ENCODE results near the gene MYPOP. TPM values are rescaled to one million over a fixed set of nuclear protein-coding genes. Genes with fewer than 3 reads are reported as not detected.
A peak's percentile ranks its signal among the peaks of the same experiment; 100 is the strongest.

Gene MYPOP
- total RNA-seq, 2 donors from 2014 or later = 10.4 to 11.9 TPM

DNA sequence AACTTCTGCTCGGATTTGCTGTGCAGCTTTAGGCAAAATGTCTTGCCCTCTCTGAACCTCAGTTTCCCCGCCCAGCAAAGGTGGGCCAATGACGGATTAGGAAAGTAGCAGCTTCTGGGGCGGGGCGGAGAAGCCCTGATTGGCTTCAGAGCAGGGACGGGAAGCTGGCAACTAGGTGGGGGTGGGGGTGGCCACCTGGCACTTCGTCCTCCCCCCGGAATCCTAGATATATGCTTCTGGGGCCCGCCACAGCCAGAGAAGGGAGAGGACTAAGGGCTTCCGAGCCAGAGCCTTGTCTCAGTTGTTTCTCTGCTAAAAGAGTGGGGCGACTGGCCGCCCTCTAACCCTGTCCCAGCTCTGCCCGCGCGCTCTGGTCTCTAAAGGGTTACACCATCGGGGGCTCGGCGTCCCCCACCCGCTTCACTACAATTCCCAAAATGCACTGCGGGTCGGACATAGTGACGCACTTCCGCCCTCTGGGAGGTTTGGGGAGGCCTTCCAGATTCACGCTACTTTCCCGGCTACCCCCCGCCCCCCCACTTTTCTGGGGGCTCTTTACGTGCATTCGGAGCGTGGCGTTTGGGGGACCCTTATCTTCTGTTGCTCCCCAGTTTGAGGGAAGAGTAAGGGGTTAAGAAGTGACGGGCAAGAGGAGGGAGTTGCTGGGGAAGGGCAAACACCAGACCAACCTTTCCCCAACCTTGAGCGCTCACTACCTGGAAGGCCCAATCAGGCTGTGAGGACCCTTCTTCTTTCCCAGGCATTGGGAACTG lies 15.8 kb downstream of the MYPOP start:
- intact Hi-C loops (cut with DNase I, micrococcal nuclease) = no loop called here
- ATAC-seq = peak; percentile 60
- peak; percentile 91 to 92 for DNase-seq

DNA sequence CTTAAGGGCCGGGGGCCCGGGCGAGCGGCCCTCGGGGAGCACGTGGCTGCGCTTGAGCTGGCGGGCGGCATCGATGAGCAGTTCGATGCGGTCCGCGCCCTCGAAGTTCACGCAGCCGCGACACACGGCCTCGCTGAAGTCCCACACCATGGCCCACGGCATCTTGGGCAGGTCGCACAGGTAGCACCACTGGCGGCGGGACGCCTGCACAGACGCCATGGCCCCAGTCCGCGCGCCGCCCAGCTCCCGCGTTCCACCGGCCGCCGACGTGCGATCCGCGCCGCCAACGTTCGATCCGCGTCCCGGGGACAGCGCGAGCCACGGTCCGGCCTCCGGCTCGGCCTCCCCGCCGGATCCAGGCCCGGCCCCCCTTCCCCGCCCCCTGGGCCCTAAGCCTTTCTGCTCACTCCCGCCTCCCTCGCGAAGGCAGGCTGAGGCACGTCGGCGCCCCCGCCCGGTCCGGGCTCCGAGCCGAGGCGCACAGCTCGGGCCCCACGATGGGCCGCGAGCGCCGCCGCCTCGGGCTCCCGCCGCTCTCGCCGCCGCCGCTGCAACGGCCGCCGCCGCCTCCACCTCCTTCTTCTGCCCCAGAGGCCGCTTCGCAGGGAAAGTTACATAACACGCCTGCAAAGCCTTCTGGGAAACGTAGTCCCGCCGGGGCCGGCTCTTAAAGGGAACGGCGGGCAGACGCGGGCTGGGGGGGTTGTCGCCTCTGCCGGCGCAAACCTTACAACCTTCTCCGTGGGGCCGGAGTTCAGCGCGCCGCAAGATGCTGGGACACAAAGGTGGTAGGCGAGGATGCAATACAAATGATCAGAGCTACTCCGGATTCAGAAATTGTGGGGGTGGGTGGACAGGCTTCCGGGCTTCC lies 16.6 kb downstream of the MYPOP start, which contains the start of gene IRF2BP1:
IRF2BP1 (minus strand) TSS at position 586 of the 871 bp plus-strand sequence; CDS start at position 219, 367 bp downstream.
- intact Hi-C loops (cut with DNase I, micrococcal nuclease) = no loop called here

DNA sequence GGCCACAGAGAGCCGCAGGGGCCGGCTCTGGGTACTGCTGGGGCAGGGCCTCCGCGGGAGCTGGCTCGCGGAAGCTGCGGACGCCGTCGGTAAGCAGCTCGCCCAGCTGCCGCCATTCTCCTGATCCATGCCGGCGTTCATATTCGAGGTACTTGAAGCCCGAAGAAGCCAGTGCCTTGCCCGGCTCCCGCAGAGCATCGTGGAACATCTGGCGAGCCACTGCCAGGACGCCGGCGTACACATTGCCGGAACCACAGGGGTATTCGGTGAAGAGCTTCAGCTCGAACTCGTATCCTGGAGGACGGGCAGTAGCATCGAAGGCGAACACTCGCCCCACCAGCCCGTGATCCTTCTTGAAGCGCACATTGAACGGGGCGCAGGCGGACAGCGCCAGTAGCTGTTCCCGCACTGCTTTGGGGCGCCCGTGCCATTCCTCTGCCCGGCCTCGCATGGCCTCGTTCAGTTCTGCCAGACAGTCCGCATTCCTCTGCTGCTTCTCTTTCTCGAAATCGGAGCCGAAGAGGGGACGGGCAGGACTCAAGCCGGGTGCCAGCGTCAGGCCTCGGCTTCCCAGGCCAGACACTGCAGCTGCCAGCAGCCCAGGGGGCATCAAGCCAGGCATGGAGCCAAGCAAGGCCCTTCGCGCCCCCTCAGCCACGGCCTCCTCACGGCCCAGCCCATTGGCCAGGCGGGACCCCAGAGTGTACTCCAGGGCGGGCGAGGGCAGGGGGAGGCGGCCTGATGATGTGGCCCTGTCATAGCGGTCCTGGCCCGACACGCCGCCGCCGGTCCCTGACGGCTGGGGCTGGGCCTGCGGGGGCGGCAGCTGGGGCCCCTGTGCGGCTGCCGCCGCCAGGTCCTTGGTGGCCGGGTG lies 17.5 kb downstream of the MYPOP start:
- peak in 1 of 2 donors; percentile 40 for DNase-seq
- no peak for ATAC-seq
- intact Hi-C loops (cut with DNase I, micrococcal nuclease) = no loop called here

More for the DNA sequence above, 16.6 kb downstream of the MYPOP start, which contains the start of gene IRF2BP1:
- DNase-seq (peak; percentile 93 to 94), ATAC-seq (peak; percentile 56)

DNA sequence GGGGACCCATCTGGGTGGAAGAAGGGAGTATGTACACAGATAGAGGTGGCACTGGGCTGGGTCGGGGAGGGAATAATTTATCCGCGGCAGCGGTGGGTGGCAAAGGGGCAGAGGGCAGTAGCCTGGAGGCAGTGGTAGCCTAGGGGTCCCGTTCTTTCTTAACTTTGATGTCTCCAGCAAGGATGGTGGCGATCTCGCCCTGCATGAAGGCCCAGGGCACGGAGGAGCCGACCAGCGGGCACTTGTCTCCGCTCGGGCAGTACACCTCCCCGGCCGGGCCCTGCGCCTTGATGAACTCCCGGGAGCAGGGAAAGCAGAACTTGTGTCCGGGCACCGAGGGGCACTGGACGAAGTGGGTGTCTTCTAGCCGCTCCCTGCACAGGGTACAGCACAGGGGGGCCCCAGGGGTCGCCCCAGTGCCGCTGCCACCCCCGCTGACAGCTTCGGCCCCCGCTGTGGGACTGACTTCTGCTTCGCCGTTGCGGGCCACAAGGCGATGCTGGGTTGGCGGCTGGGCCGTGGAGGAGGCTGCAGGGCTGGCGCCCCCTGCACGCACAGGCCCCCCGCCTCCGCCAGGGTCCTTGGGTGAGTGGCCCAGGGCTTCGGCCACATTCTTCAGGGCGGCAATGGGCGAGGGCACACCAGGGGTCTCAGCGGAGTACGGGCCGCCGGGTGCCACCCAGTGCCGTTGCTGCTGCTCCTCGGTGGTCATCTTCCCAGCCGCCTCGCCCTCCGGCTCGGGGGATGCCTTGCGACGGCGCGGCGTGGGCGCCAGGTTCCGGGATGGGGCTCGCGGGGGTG lies 18.3 kb downstream of the MYPOP start:
- DNase-seq (peak; percentile 36 to 40), ATAC-seq (no peak)
- intact Hi-C loops (cut with DNase I, micrococcal nuclease) = no loop called here

DNA sequence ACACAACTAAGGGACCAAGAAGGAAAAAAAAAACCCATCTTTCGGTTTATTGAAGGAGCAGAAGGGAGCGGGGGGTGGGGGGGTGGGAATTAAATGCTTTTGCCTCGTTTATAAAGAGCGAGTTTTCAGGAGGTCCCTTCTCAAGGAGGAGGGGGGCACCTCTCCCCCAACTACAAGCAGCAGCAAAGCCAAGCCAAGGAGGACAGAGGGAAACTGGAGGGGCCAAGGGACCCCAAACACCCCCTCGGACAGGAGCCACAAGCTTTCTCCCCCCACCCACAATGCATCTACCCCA lies 18.9 kb downstream of the MYPOP start:
- ATAC-seq (no peak), DNase-seq (no peak)
- intact Hi-C loops (cut with DNase I, micrococcal nuclease) = no loop called here

DNA sequence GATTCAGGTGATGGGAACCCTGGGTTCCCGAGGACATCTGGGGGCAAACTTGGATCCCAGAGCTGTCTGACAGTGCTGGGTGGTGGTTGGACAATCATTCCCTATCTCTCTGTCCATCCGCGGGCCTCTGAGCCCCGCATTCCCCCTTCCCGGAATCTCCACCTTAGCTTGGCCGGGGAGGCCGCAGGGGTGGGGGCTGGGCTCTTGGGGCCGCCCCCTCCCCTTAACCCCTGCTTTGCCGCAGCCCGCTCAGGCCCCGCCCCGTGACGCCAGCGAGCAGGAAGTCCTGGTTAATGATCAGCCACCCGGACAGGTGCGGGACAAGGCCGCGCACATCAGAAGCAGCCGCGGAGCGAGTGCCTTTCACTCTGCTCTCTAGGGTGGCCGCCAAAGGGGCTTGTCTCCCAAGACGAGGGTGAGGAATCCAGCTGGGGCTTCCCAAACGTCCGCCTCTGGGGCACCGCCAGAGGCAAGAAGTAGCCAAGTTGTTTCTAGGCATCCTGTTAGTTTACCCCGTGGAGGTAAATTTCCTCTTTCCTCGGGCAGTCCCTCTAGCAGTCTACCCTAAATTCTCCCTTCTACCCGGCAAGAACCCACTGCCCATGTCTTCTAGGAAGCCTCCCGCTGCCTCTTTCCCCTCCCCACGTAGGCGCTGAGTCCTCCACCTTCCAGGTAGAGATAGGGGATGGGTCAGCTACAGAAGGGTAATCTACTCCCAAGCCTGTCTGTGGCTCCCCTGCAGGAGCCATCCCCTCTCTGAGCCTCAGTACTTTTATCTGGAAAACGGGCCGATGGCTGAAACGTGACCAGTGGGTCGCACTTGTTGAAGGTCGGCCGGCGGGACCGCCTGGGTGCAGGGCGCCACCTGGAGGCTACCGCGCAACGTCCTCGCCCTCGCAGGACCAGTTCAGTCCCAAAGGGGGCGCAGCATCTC lies 19.5 kb downstream of the MYPOP start:
- ATAC-seq = peak; percentile 58
- intact Hi-C loops (cut with DNase I, micrococcal nuclease) = no loop called here
- peak; percentile 91 to 92 for DNase-seq

DNA sequence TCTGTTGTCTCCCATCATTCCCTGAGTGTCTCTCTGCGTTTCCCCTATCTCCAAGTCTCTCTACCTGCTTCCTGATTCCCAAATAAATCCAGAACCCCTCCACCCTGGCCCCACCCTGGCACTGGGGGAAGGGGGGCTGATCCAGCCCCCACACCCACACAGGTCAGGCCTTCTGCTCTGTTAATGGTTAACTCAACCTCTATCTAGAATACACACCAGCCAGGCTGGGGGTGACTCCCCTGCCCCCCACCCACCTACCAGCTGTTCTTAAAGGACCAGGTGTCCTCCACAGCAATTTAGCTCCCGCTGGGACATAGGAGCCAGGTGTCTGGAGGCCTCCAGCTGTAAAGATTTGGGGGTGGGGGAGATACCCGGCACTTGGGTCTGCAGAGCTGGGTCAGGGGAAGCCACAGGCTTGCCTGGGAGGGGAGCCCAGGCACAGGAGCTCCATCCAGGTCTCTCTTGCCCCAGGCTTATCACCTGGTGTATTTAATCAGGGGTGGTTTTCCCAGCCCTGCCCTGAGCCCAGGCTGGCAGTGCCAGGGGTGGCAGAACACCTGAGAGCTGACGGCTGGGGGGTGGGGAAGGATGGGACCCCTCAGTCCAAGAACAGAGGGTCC lies 20.4 kb downstream of the MYPOP start:
- ATAC-seq (peak; percentile 34), DNase-seq (peak; percentile 67 to 73)
- intact Hi-C loops (cut with DNase I, micrococcal nuclease) = no loop called here

DNA sequence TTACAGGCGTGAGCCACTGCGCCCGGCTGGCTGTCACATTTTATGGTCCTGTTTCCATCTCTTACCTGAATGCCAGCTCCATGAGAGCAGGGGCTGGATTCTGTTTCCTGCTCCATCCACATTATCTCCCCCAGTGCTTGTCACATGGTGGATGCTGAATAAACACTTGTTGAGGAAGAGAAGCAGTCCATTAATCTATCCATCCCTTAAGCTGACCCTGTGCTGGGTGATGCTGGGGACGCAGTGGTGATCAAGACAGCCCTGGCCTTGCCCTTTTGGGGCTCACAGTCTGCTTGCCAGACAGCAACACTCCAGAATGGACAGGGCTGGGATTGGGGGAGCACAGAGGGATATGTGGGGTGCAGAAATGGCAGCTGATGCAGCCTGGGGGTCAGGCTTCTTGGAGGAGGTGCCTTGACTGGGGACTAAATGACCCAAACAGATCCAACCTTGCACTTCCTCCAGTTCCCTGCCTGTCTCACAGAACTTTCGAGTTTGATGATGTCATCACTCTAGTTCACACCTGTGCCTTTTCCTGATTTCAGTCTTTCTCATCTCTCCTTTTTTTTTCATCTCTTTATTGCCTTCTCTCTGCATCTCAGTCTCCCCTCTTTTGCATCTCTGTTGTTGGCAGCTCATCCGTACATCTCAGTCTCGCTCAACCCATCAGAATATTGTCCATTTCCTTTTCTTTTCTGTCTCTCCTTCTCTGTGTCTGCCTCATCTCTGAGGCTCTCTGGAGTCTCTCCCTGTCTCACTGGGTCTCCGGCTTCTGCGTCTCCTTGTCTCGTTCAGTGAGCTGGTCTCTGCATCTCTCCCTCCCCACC lies 21.1 kb downstream of the MYPOP start:
- peak in 1 of 2 donors; percentile 44 for DNase-seq
- ATAC-seq = no peak
- intact Hi-C loops (cut with DNase I, micrococcal nuclease) = no loop called here

DNA sequence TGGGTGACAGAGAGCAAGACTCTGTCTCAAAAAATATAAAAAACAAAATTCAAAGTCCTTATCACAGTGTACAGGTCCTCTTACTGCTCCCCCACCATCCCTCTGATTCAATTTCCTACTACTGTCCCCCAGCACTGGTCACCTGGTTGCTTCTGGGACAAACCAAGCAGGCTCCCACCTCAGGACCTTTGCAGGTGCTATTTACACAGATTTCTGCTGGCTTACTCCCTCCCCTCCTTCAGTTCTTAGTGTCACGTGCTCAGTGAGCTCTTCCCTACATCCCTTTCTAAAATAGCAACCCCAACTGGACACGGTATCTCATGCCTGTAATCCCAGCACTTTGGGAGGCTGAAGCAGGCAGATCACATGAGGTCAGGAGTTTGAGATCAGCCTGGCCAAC lies 22.4 kb downstream of the MYPOP start:
- no peak for ATAC-seq
- intact Hi-C loops (cut with DNase I, micrococcal nuclease) = no loop called here
- no peak for DNase-seq

DNA sequence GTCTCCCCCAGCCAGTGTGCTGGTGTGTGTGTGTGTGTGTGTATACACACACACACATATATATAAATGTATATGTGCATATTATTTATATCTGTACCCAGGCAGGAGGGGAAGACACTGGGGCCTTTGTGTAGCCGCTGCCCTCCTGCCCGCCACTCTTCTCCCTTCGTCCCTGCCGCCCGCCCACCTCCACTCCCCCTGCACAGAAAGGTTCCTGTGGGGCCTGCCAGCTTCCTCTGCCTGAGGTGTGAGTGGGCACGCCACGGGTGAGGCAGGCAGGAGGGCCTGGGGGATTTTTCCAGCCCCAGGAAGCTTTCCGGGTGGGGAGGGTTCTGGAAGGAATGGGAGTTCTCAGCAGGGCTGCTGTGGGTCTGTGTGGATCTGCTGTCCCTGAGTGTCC lies 23.4 kb downstream of the MYPOP start:
- ATAC-seq = no peak
- intact Hi-C loops (cut with DNase I, micrococcal nuclease) = no loop called here
- no peak for DNase-seq

DNA sequence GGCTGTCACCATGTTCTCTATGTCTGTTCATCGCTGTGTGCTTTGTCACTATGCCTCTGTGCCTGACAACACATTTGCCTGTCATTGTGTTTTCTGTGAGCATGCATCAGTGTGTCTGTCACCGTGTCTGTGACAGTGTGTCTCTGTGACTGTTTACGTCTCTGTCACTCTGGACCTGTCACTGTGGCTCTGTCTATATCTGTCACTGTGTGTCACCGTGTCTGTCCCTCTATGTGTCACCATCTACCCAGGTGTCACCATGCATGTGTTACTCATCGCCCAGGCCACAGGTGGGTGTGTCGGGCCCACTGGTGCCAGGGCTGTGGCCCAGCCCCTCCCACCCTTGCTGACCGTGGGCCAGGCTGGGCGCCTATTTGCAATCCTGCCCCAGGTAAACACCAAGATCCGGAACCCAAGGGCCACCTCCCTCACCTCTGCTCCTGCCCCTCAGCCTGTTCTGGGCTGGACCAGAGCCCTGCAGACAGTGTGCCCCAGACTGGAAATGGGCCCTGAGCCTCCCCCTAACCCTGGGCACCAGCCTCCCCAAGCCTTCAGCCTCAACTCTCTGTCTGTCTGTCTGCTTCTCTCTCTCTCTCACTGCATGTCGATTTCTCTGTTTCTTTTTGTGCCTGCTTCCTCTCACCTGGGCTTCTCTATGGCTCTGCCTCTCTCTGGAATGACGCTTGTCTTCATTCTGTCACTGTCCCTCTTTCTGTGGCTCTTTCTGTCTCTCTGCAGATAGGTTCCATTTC lies 24.2 kb downstream of the MYPOP start:
- DNase-seq (peak; percentile 71 to 86), ATAC-seq (peak; percentile 61)
- intact Hi-C loops (cut with DNase I, micrococcal nuclease) = no loop called here

DNA sequence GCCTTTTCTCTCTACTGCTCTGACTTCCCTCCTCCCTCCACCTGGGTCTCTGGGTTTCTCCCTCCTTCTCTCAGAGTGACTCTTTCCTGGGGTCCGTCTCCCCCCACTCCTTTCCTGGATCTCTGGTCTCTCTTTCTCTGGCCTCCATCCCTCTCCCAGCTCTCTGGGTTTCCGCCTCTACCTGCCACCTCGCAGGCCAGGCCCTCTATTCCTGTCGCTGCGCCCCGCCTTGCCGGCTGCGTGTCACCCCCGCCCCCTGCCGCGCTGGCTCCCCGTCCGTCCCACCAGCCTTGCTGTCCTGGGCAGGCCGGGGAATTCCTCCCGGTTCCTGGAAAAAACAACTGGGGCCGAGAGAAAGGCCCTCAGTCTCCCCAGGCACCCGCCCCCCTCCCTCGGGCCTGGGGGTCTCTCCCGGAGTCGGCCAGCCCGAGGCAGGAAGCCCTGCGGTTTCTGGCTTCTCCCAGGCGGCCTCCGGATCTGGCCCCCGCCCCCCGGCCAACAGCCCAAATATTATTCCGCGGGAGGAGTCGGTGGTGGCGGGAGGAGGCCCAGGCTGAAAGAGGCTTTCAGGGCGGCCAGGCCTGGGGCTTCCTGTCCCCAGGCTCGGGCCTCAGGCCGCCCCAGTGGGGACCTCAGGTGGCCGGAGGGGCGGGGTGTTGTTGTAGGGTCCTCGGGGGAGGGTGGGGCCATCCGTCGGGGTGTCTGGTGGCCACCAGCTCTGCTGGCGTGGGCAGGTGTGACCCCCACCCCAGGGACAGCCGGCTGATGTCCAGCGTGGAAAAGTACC lies 25.8 kb downstream of the MYPOP start:
- ATAC-seq (peak; percentile 45), DNase-seq (peak; percentile 62 to 68)
- intact Hi-C loops (cut with DNase I, micrococcal nuclease) = no loop called here

DNA sequence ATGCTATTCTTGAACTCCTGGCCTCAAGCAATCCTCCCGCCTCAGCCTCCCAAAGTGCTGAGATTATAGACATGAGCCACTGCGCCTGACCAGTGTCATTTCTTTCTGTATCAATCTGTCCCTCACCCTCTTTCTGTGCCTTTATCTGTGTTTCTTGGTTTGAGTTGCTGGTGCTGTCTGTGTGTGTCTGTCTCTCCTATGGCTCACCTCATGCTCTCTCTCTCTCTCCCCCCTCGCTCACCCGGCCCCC lies 26.3 kb downstream of the MYPOP start:
- intact Hi-C loops (cut with DNase I, micrococcal nuclease) = no loop called here

DNA sequence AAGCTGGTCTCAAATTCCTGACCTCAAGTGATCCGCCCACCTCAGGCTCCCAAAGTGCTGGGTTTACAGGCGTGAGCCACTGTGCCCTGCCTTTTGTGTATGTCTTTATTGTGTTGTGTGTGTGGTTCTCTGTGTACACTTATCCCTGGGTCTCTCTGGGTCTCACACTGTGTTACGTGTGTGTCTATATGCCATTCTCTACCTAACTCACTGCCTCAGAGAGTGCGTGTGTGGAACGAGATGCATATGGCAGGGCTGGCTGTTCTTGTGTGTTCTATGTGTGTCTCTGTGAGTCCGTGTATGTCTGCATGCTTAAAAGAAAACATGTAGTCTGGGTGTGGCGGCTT lies 27.8 kb downstream of the MYPOP start:
- no peak for DNase-seq
- intact Hi-C loops (cut with DNase I, micrococcal nuclease) = no loop called here
- ATAC-seq = no peak

More for the DNA sequence above, 26.3 kb downstream of the MYPOP start:
- ATAC-seq (peak; percentile 0), DNase-seq (no peak)

DNA sequence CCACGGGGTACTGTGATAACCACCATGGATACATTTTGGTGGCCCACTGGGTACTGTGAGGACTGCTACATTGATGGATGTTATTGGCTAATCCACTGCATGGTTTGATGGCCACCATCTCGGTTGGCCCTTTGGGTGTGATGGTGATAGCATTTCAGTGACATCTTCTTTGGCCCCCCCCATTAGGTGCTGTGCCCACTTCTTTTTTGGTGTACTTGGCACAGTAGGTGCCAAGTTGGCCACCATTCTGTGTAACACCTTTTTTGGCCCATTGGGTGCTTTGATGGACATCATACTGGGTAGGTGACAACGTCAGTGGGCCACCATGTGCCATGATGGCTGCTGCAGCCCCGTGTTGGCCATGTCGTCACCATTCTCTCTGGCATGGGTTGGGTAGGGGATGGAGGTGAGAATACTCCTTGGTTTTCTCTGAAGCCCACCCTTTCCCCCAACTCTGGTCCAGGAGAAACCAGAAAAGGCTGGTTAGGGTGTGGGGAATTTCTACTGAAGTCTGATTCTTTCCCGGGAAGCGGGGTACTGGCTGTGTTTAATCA lies 29.1 kb downstream of the MYPOP start:
- DNase-seq (no peak), ATAC-seq (no peak)
- intact Hi-C loops (cut with DNase I, micrococcal nuclease) = no loop called here
